SIG-M5 treated with dmso at 0.1 percent for 504 hours (cell line): ENCODE measurements around the gene NFE2L1.

ENCODE experiments used
- DNase-seq: peaks from one replicate; lab custom pipeline; 2025; ENCODE audit not compliant: unreplicated experiment; lab: John Stamatoyannopoulos, UW

NFE2L1 gene

GRCh38 chr17:48046296-48046695 is 1.9 kb upstream of the NFE2L1 start:
- no peak for DNase-seq

DNA sequence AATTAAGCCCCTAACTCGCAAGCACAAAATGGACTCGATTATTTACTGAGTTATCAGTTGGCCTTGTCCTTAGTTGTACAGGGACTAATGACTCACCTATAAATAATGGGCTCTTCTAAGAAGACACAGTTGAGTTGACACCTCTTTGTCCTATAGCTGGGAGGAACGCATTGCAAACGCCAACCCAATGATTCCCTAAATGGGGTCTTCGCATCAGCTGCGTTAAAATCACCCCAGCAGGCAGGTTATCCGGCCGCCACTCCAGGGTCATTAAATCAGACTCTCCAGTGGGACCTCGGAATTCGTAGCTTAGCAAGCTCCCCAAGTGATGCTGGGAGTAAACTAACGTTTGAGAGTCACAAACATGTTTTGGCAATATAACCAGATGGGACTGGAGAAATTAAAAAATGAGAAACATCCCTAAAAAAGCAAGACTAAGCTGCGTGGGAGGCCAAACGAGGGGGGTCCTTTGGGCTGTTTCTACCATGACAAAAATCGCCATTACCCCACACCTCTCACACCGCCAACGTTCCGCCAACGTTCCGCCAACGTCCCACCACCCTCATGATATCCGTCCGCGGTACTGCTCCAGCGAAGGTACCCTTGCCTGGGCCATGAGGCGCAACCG is 932 bp upstream of the NFE2L1 start:
- DNase-seq = no peak

GRCh38 chr17:48048384-48049126 is 396 bp downstream of the NFE2L1 start:
- DNase-seq = peak; percentile 84

- DNase-seq = no peak
These were observed 3.1 kb downstream of the NFE2L1 start for GRCh38 chr17:48051283-48051682.

GRCh38 chr17:48051706-48052486 is 3.7 kb downstream of the NFE2L1 start:
- DNase-seq = peak; percentile 38

DNA sequence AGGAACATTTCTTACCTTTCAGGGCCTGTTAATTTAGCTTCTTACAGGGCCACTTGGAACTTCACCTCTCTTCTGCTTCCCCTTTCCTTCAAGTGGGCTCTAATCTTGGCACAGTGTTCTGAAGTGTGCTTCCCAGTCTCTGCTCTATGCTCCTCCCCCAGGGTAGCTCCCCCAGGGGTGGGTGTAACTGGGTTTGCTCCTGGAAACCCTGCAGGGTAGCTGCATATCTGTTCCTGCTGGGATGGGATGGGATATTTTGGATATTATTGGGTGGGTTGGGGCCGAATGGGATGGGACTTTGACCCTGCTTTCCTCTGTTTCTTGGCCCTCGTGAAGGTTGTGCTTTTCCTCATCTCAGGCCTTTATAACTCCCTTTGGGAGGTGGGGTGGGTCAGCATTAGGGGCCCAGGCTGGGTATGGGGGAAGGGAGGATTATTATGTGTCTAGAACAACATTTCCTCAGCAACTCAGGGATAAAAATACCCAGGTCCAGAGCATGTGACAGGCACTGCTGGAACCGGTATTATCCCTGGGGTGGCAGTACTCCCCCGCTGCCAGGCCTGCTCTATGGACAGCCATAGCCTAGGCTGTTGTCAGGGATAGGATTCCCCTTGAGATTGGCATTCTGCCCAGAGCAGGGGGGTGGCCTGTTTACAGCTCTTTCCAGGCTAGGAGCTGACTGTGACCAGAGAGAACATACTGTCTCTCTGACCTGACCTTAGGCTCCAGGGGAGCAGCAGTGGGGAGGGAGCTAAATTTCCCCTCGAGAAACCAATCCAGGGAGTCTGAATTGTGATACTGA is 5.0 kb downstream of the NFE2L1 start:
- peak; percentile 18 for DNase-seq

GRCh38 chr17:48053758-48054237 is 5.6 kb downstream of the NFE2L1 start:
- DNase-seq = no peak

GRCh38 chr17:48054238-48055185 is 6.4 kb downstream of the NFE2L1 start:
- DNase-seq = peak; percentile 55

DNA sequence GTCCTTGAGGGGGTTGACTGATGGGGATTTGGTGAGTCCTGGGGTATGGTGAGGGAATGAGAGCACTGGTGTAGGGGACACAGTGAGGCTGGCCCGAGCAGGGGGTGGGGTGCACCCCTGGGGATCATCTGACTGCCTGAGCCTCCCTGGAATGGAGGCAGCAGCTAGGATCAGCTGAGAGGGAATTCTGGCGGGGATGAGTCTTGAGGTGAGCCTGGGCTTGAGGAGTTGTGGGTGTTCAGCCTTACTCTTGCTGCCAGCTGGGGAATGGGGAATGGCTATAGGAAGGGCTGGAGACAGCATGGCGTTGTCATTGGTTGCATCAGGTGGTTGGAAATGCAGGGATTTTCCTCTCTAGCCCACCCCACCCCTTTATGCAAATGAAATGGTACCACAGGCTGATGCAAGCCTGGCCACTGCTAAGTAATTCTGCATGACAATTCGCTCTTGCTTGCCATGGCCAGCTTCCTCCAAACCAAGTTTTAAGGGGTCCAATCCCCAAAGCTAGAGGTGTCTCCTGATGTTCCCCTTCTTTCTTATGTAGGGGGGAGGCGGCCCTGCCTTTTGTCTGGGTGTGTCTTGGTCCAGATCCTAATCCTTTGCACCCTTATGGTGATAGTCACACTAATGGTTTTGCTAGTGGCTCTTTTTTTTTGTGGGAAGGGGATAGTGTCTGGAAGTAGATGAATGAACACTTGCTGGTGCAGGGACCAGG is 7.5 kb downstream of the NFE2L1 start:
- no peak for DNase-seq

DNA sequence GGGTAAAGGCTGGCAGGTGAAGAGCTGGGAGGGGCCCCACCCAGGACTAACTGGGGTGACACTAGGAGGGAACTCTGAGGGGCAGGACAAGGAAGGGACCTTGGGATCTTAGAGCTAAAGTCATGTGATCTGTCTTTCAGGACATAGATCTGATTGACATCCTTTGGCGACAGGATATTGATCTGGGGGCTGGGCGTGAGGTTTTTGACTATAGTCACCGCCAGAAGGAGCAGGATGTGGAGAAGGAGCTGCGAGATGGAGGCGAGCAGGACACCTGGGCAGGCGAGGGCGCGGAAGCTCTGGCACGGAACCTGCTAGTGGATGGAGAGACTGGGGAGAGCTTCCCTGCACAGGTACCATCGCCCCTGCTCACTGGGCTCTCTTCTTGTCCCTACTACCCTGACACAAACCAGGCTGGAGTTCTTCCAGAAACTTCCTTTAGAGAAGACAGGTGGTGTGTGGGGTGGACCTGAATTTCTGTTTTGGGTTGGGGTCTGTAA is 8.1 kb downstream of the NFE2L1 start:
- no peak for DNase-seq

DNA sequence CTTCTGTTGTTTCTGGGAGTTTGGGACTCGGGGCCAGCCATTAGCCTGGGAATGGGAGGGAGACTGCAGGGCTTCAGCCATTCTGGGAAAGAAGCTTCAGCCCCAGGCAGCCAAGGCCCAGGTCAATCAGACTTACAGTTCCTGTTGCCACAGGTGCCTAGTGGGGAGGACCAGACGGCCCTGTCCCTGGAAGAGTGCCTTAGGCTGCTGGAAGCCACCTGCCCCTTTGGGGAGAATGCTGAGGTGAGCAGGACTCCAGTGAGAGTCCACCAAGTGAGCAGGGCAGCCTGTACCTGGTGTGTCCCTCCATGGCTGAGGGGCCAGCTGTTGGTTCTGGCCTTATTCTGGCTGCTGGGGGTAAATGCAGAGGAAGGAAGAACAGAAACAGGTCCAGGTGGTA is 8.7 kb downstream of the NFE2L1 start:
- no peak for DNase-seq

DNA sequence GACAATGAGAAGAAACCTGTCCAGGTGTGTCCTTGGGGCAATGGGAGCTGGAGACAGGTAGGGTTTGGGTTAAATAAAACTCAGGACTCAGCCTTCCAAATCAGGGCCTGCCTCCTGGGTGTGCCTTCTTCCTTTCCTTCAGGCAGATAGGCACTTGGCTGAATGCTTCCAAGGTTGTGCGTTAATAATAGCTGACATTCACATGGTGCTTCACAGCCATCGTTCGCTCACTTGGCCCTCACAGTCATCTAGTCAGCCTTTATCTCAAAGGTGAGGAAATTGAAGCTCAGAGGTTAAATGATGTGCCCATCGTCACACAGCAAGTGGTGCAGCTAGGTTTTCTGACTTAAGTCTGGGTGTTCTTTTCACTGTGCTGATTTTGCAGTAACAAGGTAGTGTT is 9.5 kb downstream of the NFE2L1 start:
- no peak for DNase-seq

DNA sequence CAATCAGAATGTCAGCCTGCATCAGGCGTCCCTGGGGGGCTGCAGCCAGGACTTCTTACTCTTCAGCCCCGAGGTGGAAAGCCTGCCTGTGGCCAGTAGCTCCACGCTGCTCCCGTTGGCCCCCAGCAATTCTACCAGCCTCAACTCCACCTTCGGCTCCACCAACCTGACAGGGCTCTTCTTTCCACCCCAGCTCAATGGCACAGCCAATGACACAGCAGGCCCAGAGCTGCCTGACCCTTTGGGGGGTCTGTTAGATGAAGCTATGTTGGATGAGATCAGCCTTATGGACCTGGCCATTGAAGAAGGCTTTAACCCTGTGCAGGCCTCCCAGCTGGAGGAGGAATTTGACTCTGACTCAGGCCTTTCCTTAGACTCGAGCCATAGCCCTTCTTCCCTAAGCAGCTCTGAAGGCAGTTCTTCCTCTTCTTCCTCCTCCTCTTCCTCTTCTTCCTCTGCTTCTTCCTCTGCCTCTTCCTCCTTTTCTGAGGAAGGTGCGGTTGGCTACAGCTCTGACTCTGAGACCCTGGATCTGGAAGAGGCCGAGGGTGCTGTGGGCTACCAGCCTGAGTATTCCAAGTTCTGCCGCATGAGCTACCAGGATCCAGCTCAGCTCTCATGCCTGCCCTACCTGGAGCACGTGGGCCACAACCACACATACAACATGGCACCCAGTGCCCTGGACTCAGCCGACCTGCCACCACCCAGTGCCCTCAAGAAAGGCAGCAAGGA is 10.4 kb downstream of the NFE2L1 start:
- DNase-seq = no peak

- no peak for DNase-seq
These were observed 11.0 kb downstream of the NFE2L1 start for GRCh38 chr17:48059125-48059668.

DNA sequence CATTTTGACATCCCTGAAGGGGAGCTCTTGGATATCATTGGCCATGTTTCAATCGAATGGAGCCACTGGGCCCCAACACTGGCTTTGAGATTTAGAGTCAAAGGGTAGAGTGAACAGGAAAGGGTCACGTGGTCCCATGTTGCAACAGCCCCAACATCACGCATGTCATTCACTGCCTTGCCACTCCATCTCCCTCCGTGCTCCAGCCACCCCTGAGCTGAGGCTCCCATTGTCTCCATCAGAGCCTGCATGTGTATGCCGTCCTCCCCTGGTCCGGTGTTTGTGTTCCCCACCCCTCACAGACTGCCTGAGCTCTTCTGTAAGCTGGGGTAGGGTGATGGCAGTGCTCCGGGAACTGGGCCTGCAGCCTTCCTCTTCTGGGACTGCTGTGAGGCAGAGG is 12.1 kb downstream of the NFE2L1 start:
- peak; percentile 20 for DNase-seq

DNA sequence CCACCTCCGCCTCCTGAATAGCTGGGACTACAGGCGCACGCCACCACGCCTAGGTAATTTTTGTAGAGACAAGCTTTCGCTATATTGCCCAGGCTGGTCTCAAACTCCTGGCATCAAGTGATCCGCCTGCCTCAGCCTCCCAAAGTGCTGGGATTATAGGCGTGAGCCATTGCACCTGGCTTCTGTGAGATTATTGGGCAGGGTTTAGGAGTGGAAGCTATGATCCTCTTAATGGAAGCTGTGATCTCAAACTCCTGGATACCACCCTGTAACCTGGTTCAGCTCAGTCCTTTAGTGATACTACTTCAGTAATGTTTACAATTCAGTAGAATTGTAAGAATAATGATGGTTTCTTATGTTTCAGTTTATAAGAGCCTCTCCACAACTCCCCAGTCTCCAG is 14.1 kb downstream of the NFE2L1 start:
- no peak for DNase-seq

DNA sequence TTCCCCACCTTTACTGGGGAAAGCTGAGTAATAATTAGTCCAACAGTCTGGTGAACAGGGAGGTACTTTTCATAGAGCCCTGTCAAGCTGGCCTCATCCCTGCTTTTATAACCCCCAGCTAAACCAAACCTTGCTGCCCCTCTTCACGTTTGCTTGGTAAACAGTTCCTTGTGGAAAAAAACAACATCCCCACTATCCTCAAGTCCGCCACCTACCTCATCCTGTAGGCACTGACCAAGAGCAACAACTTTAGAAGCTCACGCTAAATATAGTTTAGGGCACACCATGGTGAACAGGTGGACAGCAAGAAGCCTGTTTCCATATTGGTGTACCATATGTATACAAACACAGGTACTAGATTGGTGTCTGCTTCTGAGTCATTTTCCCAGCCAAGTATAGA is 16.5 kb downstream of the NFE2L1 start:
- DNase-seq = no peak

DNA sequence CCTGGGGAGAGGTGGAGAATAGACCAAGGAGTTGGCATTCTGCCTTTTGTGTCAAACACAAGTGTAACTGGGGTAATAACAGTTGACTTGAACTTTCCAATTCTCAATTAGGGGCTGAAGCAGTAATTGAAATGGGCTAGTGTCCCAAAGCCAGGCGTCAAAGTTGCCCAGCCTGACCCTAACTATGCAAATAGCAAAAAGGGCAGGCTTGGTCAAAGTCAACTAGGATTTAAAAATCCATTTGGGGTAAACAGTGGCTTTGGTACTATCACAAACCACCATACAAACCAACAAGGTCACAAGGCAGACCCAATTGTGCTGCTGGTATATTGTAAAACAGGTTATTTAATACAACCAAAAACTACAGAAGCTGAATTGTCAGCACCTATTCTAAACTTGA is 18.0 kb downstream of the NFE2L1 start:
- no peak for DNase-seq
